ENCODE measurements around the gene ZNF124. TPM values are rescaled to one million over a fixed set of nuclear protein-coding genes. Genes with fewer than 3 reads are reported as not detected.

ZNF124 gene
- total and polyA plus RNA-seq, 2 of the 8 experiments (the other 6 are each of a cell fraction or from before 2014, with no cell fraction given) = 4.6 to 39.9 TPM

- H2AK5ac ChIP-seq (ENCODE audit: low read depth, low read length) = no peak overlapping the region
- no peak overlapping the region for H4K8ac ChIP-seq (ENCODE audit: extremely low read depth, insufficient read depth, low read length)
- no peak overlapping the region for H2BK120ac ChIP-seq (replicated peaks; ENCODE audit: low read depth, low read length)
- H2BK12ac ChIP-seq (ENCODE audit: low read depth, low read length) = no peak overlapping the region
- H4K20me1 ChIP-seq (replicated peaks in 1 of 2; ENCODE audit: control insufficient read depth in 1 of 2, insufficient read depth in 2 of 2, low read length in 2 of 2) = peaks cover 0 to 2% of the 10 kb centered on the region in 2 experiments
- no peak overlapping the region for H2BK20ac ChIP-seq (ENCODE audit: low read length)
- H3K23me2 ChIP-seq (ENCODE audit: low read depth, low read length) = no peaks in the 10 kb centered on the region
- FAIRE-seq = no peak
- no peak overlapping the region for H3K27ac ChIP-seq (ENCODE audit: low read depth, low read length)
- WGBS, 2 experiments (ENCODE audit: extremely low coverage in 1 of 2, insufficient coverage in 1 of 2, insufficient read length in 1 of 2, insufficient replicate concordance in 2 of 2, low coverage in 1 of 2, low lambda C conversion rate in 2 of 2, missing lambda C conversion rate in 1 of 2) = 86% methylated on average over 1 of the region's 1 CpG; no CpG with 5 or more reads in 1 of the 2 experiments
- no peaks in the 10 kb centered on the region for H3K27me3 ChIP-seq (replicated peaks in 1 of 4; ENCODE audit: control insufficient read depth in 3 of 4, extremely low read depth in 1 of 4, insufficient read depth in 3 of 4, low read length in 3 of 4)
- H3K18ac ChIP-seq (ENCODE audit: extremely low read depth, low read length) = no peak overlapping the region
- no peak overlapping the region for H4K5ac ChIP-seq (ENCODE audit: insufficient read length, low read depth, low read length)
- no peak overlapping the region for H3K4me2 ChIP-seq (ENCODE audit: insufficient read depth in 1 of 2, low read depth in 2 of 2, low read length in 2 of 2)
- POLR2A ChIA-PET (ENCODE audit: partially characterized antibody) = interaction anchor here (0.9 kb wide), 1 partner anchor 105 kb away, joined by 3 read pairs; no protein-coding TSS in a partner anchor
- no peaks in the 10 kb centered on the region for H3K9me3 ChIP-seq (ENCODE audit: insufficient read depth in 2 of 2, low read depth in 1 of 2, low read length in 1 of 2)
- no peak overlapping the region for H3K9ac ChIP-seq (replicated peaks in 1 of 4; ENCODE audit: extremely low read depth in 1 of 4, low read depth in 3 of 4, low read length in 3 of 4)
- H3K79me1 ChIP-seq (ENCODE audit: low read depth, low read length) = peaks cover 3% of the 10 kb centered on the region
- no peak for TF ChIP-seq CHD2 (IDR thresholded peaks at IDR 0.05; ENCODE audit: low read length)
- TF ChIP-seq HDAC6 (IDR thresholded peaks at IDR 0.05; ENCODE audit: low read depth, low read length) = no peak
- no peak for TF ChIP-seq BRCA1 (IDR thresholded peaks at IDR 0.05; ENCODE audit: low read depth, low read length)
- H2BK5ac ChIP-seq (ENCODE audit: low read depth, low read length) = no peak overlapping the region
- CTCF ChIA-PET (ENCODE audit: partially characterized antibody) = interaction anchor here (0.9 to 2.1 kb wide), 3 partner anchors 30 to 107 kb away, joined by 3 to 5 read pairs (median 4); no protein-coding TSS in a partner anchor
- H3K14ac ChIP-seq (ENCODE audit: insufficient read length) = no peak overlapping the region
- H2AFZ ChIP-seq (ENCODE audit: low read length) = no peak overlapping the region
- H3K56ac ChIP-seq (replicated peaks; ENCODE audit: insufficient read length, low read depth, low read length) = no peak overlapping the region
- H3K36me3 ChIP-seq (ENCODE audit: control insufficient read depth in 2 of 4, insufficient read depth in 4 of 4, low read length in 3 of 4) = no peaks in the 10 kb centered on the region
- H2BK15ac ChIP-seq (ENCODE audit: low read length) = no peak overlapping the region
- no peak overlapping the region for H3K4ac ChIP-seq (replicated peaks; ENCODE audit: insufficient read length, low read depth, low read length)
- no peak overlapping the region for H3K23ac ChIP-seq (ENCODE audit: insufficient read length)
- peaks cover 3 to 23% of the 10 kb centered on the region in 2 experiments; a peak in 3 of 4 replicates for H3K79me2 ChIP-seq (ENCODE audit: control insufficient read depth in 1 of 2, insufficient read depth in 2 of 2, low read length in 2 of 2)
- DNase-seq (ENCODE audit: low read depth in 1 of 2, low spot score in 2 of 2) = no peak
- no peak overlapping the region for H4K91ac ChIP-seq (replicated peaks; ENCODE audit: insufficient read length, low read length)
- H3K4me3 ChIP-seq (ENCODE audit: extremely low read depth in 1 of 4, insufficient read depth in 2 of 4, low read depth in 3 of 4, low read length in 4 of 4) = no peak overlapping the region
- peaks cover 2 to 6% (median 4%) of the 10 kb centered on the region in 4 experiments; a peak in 4 of 7 replicates for H3K4me1 ChIP-seq (replicated peaks in 1 of 4; ENCODE audit: control insufficient read depth in 3 of 4, insufficient read depth in 4 of 4, low read length in 3 of 4)
These were observed 41.1 kb upstream of the ZNF124 start for GRCh38 chr1:247212627-247213617.
